Type B pancreatic cell (in vitro differentiated cells): ENCODE measurements around the gene BIN1. TPM values are rescaled to one million over a fixed set of nuclear protein-coding genes. Genes with fewer than 3 reads are reported as not detected.

Experiments
- DNase-seq: peaks from one replicate; pipeline ENCODE4 v3.0.0; 2021; ENCODE audit warnings: mixed read lengths; ENCODE audit not compliant: unreplicated experiment; ENCODE audit errors: extremely low spot score
- H3K27ac Mint-ChIP-seq: 2 replicates; pipeline ENCODE4 v1.8.0; 2021; ENCODE audit warnings: mild to moderate bottlenecking, mixed read lengths
- H3K27me3 Mint-ChIP-seq: 2 replicates; pipeline ENCODE4 v1.8.0; 2021; ENCODE audit warnings: mixed read lengths
- H3K36me3 Mint-ChIP-seq: 2 replicates; pipeline ENCODE4 v1.8.0; 2021; ENCODE audit warnings: mixed read lengths
- H3K4me1 Mint-ChIP-seq: one replicate; pipeline ENCODE4 v1.8.0; 2021; ENCODE audit warnings: mixed read lengths; ENCODE audit not compliant: unreplicated experiment
- H3K4me3 Mint-ChIP-seq: 2 replicates; pipeline ENCODE4 v1.8.0; 2021; ENCODE audit warnings: mild to moderate bottlenecking, mixed read lengths
- H3K9me3 Mint-ChIP-seq: 2 replicates; pipeline ENCODE4 v1.8.0; 2021; ENCODE audit warnings: mixed read lengths
- total RNA-seq: library from RNA; stranded (reverse); gene quantifications from 2 replicates; pipeline ENCODE4 v1.2.1, GENCODE V29; 2021; ENCODE audit warnings: low replicate concordance
- TF ChIP-seq, protein P1 (sequence below): fragments of 200-600 bp; sonication (generic); conservative IDR thresholded peaks from 2 replicates; pipeline ENCODE4 v1.5.0; 2021; ENCODE audit warnings: antibody characterized with exemption, mild to moderate bottlenecking

Gene BIN1
- total RNA-seq, 1 donor from 2014 or later = 63.4 TPM

DNA sequence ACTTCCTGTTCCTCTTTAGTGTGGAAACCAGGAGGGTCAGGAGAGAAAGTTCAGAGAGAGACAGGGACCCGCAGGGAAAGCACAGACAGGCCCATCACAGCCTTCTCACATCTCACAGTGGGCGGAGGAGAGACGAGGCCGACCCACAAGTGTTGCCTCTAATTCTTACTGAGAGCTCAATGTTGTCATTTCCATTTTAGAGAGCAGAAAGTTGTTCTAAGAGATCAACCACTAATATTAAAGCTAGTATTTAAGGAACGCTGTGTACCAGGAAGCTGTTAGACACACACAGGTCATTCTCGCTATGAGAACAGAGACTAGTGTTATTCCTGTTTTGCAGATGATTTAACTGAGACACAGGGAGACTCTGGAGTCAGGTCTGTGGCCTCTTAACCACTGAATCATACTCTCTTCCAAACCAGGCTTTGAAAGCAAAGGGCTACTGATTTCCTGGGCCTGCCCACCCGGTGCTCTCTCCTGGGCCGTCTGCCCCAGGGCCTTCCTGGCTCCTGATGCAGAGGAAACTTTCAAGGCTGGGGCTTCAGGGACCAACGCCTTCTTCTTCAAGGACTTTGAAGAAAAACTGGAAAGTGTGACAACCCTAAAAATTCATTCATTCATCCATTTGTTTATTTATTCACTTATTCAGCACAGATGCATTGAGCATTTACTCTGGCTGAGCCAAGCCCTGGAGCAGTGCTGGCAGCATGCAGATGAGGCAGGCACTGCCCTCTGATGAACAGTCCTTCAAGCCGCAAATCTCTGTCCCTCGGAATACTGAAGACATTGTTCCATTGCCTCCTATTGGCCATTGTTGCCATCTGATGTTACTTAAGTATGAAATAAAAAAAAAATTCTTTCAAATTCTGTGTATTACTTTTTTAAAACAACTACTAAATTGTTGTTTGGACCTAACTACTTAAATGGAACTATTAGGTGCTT is 37.2 kb upstream of the BIN1 start:
- H3K9me3 Mint-ChIP-seq = peaks cover 5% of the 10 kb centered on the region
- peaks cover 6% of the 10 kb centered on the region for H3K27me3 Mint-ChIP-seq
- DNase-seq = no peak
- no peak overlapping the region for H3K4me3 Mint-ChIP-seq
- TF ChIP-seq, protein P1, sequence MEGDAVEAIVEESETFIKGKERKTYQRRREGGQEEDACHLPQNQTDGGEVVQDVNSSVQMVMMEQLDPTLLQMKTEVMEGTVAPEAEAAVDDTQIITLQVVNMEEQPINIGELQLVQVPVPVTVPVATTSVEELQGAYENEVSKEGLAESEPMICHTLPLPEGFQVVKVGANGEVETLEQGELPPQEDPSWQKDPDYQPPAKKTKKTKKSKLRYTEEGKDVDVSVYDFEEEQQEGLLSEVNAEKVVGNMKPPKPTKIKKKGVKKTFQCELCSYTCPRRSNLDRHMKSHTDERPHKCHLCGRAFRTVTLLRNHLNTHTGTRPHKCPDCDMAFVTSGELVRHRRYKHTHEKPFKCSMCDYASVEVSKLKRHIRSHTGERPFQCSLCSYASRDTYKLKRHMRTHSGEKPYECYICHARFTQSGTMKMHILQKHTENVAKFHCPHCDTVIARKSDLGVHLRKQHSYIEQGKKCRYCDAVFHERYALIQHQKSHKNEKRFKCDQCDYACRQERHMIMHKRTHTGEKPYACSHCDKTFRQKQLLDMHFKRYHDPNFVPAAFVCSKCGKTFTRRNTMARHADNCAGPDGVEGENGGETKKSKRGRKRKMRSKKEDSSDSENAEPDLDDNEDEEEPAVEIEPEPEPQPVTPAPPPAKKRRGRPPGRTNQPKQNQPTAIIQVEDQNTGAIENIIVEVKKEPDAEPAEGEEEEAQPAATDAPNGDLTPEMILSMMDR = peak; percentile 40
- no peaks in the 10 kb centered on the region for H3K4me1 Mint-ChIP-seq
- H3K27ac Mint-ChIP-seq = no peak overlapping the region
- H3K36me3 Mint-ChIP-seq = no peaks in the 10 kb centered on the region

DNA sequence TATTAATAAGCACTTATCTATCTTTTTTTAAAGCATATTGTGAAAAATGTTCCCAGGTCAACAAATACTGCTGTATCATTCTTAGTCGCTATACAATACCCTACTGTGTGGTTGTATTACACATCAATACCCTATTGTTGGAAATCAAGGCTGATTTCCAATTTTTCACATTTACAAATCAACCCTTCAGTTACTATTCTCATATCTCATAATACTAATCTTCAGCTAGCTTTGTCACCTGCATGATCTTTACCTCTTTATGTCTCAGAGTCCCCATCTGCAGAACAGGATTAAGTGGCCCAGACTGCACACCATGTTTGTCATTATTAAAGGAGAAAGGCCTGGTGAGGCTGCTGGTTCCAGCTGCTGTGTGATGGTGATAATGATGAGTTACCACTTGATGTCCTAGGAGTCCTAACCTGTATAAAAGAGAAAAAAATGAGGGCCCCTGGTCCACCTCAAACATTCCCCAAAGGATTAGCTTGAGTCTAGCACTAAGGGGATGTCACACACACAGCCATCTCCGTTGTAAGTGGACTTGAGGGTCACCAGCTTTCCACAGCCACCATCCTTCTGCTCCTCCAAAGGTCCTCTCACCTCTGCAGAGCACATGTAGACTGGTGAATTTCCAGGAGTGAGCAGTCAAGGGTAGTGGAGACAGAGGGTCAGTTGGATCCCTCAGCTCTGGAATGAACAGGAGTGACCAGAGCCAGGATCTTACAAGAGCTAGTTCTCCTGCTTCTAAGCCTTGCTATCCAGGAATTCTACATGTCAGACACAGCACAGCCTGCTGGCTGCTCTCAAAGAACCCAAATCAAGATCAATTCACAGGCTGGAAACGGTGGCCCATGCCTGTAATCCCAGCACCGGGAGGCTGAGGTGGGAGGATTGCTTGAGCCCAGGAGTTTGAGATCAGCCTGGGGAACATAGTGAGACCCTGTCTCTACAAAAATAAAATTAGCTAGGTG is 36.0 kb upstream of the BIN1 start:
- H3K9me3 Mint-ChIP-seq = peaks cover 5% of the 10 kb centered on the region
- H3K4me3 Mint-ChIP-seq = no peak overlapping the region
- no peaks in the 10 kb centered on the region for H3K36me3 Mint-ChIP-seq
- H3K27me3 Mint-ChIP-seq = peaks cover 6% of the 10 kb centered on the region
- H3K4me1 Mint-ChIP-seq = no peaks in the 10 kb centered on the region
- no peak for DNase-seq
- H3K27ac Mint-ChIP-seq = no peak overlapping the region
- TF ChIP-seq, protein P1 = no peak

DNA sequence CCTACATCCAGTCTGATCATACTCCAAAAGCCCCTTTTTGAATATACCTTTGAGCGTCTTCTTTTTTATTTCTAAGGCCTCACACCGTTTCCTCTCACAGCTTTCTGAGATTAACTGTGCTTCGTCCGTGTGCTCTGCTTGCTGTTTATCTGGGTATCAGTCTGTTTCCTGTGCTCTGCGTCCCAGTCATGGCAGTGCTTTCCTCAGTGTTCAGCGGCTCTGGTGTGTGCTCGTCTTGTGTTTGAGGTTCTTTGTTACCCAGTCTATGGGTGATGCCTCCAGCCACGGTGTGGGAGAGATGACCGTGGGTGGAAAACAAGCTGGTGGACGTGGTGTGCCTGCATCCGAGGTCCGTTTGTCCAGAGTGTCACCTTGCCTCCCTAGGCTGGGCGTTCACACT is 33.6 kb upstream of the BIN1 start:
- no peaks in the 10 kb centered on the region for H3K4me1 Mint-ChIP-seq
- peaks cover 6% of the 10 kb centered on the region for H3K27me3 Mint-ChIP-seq
- H3K4me3 Mint-ChIP-seq = no peak overlapping the region
- TF ChIP-seq, protein P1 = no peak
- H3K27ac Mint-ChIP-seq = no peak overlapping the region
- peaks cover 5% of the 10 kb centered on the region for H3K9me3 Mint-ChIP-seq
- no peaks in the 10 kb centered on the region for H3K36me3 Mint-ChIP-seq
- no peak for DNase-seq

DNA sequence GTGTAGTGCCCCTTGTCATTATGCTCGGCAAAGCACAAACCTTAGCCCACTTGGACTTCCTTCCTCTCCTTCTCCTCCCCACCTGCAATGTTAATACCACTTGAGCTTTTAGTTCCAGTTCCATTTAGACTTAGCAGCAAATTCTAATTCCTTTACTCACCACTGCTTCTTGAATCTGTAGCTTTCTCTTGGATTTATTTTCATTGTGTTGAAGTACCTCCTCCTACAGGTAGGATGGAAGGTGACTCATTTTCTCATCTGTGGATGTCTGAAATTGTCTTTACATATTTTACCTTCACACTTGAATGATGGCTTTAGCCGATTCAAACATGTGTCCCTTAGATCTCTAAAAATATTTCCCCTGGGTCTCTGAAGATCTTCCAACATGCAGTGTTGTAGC is 32.8 kb upstream of the BIN1 start:
- Mint-ChIP-seq H3K27me3 (peaks cover 6% of the 10 kb centered on the region), H3K27ac (no peak overlapping the region), H3K9me3 (peaks cover 5% of the 10 kb centered on the region), H3K4me3 (no peak overlapping the region), H3K36me3 (no peaks in the 10 kb centered on the region), H3K4me1 (no peaks in the 10 kb centered on the region)
- no peak for DNase-seq
- TF ChIP-seq, protein P1 = no peak

DNA sequence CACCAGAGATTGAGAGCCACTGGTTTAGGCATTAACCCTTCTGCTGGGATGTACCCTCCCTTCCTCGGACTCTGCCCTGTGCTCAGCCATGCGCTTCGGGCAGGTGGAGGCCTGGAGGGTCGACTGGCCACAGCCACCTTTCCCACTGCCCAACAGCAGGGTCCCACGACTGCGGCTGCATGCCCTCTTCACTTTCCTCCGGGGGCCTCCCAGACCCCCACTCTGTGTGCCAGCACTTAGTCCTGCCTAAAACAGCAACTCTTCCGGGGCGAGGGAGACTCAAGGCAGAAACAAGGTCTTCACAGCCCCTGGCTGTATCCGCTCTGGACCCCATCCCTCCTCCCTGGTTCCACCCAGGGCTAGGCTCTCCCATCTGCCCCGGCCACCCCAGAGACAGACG is 31.3 kb upstream of the BIN1 start:
- no peak for DNase-seq
- H3K27me3 Mint-ChIP-seq = peaks cover 6% of the 10 kb centered on the region
- peaks cover 4% of the 10 kb centered on the region for H3K4me1 Mint-ChIP-seq
- H3K4me3 Mint-ChIP-seq = no peak overlapping the region
- peaks cover 5% of the 10 kb centered on the region for H3K9me3 Mint-ChIP-seq
- TF ChIP-seq, protein P1 = no peak
- H3K36me3 Mint-ChIP-seq = no peaks in the 10 kb centered on the region
- H3K27ac Mint-ChIP-seq = no peak overlapping the region
